LNCAP (cell line): ENCODE results near the gene PIEZO1.

ENCODE experiments used
- CTCF ChIP-seq: fragments of 450-650 bp; IDR thresholded peaks from 2 replicates; pipeline ENCODE4 v1.5.1; 2017; ENCODE audit warnings: mild to moderate bottlenecking

Gene PIEZO1

GRCh38 chr16:88712362-88712979 lies 72.5 kb downstream of the PIEZO1 start:
- TF ChIP-seq CTCF: no peak

- no peak for TF ChIP-seq CTCF
Observed at GRCh38 chr16:88711750-88712340, 73.2 kb downstream of the PIEZO1 start.

GRCh38 chr16:88710556-88710955 lies 74.5 kb downstream of the PIEZO1 start:
- TF ChIP-seq CTCF: no peak

DNA sequence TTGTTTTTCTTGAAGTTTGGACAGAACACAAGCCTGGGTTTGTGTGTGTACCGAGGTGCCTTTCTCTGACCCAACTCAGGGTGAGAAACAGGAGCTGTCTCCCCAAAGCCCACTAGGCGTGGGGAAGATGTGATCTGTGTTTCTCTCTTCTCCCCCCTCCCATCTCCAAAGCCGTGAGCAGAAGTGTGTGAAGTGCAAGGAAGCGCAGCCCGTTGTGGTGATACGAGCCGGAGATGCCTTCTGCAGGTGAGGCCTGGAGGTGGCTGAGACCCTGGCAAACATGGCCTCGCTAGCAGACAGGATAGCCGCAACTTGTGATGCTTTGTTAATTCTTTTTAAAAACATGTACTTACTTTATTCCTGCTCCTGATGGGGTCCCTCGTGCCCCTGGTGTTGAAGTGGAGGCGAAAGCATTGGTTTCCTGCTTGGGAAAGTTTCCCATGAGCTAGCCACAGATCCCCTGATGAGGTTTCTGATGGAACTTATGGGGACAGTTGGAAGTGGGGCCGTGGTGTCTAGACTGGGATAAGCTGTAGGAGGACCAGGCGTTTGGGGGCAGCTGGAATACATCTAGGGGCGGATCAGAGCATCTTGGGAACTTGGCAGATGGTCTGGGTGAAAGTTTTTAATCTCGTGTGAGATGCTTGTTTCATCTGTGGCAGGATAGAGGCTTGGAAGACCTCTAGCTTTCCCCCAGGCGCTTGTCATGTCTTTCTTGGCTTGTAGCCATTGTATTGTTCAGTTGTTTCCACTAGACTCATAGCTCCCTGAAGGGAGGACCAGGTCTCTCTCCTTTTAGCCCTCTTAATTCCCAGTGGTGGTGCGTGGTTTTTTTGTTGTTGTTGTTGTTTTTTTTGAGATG lies 77.8 kb downstream of the PIEZO1 start:
- TF ChIP-seq CTCF: no peak

DNA sequence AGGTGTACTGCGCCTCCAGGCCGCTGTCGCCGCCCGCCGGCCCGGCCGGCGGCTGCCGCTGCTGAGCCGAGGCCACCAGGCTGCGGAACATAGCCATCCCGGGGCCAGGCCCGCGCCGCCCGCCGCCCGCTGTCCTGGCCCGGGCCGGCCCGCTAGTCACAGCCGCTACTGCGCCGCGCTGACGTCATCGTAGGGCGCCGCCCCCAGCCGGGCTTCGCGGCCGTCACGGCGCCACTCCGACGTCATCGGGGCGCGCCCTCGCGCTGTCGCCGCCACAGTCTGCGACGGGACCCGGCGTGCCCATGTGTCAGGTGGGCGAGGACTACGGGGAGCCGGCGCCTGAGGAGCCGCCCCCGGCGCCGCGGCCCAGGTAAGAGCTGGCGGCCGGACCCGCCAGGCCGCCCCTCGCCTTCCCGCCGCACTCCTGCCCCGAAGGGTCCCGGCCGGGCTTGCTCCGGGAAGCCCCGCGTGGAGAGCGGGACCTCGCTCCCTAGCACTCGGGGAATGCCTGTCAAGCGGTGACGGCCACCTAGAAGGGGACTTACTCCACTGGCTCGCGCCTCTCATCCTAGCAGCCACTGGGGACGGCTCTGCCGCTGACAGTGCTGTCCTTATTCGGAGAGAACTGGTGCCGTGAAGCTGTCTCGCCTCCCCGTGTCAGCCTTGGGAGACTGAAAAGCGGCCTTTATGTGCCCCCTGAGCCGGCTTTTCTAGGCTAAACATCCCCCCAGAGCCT lies 78.6 kb downstream of the PIEZO1 start, which contains the start of the genes CTU2 and RNF166:
CTU2 (plus strand) TSS at position 275 of the 736 bp plus-strand sequence; CDS start at position 303, 28 bp downstream.
RNF166 (minus strand) TSS at position 180 of the 736 bp plus-strand sequence; CDS start at position 97, 83 bp downstream.
- no peak for TF ChIP-seq CTCF

DNA sequence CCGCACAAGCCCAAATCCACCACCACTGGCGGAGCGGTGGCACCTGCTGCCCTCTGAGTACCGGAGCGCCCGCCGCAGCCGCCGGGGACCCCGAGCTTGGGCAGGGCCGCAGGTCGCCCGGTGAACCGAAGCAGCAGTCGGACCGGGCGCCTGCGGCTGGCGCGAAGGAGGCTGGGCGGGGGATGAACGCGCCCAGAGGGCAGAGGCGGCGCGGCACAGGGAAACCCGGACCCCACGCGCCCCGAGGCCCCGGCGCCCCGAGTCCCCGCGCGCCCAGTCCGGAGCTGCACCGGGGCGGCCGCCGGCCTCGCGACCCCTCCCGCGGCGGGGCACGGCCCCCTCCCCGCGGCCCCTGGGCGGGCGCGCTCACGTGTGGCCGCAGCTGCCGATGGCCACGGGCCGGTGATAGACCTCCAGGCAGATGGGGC lies 79.2 kb downstream of the PIEZO1 start:
- TF ChIP-seq CTCF: no peak

DNA sequence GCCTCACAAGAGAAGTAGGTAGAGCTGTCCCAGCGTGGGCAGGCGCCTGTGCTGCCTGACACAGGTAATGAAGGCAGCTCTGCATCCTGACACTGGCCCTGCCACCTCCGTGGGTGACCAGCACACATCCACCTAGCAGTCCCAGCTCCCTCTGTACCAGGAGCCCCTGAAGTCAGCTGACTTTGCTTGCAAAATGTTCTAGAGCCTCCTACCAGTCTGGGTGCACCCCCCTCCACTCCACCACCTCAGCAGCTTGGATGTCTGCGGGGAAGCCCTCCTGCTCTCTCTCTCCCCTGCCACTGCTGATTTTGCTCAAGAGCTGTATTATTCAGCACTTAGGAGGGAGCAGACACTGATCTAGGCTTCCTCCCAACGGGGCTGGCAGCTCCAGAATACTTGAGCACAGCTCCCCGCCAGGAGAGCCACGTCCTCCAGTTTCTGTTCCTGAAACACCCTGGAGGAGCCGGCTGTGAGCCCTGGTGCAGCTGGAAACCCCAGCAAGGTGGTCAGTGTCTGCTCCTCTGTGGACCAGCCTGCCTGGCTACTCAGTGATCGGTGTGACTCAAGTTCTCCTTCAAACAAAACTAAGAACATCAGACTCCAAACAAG lies 79.8 kb downstream of the PIEZO1 start:
- TF ChIP-seq CTCF: no peak
